ENCODE data around the gene FGD6.
"Not testable (repeated sequence)": the region's sequence is repeated elsewhere in the genome, so short reads cannot be mapped to it uniquely, and the experiment has no call there.

The FGD6 gene

DNA sequence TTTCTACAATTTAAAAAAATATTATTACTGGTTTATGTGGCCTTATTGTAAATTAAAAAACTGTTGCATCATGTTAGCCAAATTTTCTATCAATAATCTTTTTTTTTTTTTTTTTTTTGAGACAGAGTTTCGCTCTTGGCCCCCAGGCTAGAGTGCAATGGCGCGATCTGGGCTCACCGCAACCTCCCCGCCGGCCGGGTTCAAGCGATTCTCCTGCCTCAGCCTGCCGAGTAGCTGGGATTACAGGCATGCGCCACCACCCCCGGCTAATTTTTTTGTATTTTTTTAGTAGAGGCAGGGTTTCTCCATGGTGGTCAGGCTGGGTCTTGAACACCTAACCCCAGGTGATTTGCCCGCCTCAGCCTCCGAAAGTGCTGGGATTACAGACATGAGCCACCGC lies 16.9 kb upstream of the FGD6 start:
- Histone ChIP-seq H3K36me3 (ENCODE audit: control insufficient read depth, insufficient read depth, low read length) (peaks cover 30% of the 10 kb centered on the region), H3K9me3 (ENCODE audit: control insufficient read depth, insufficient read depth, low read depth, low read length) (peaks cover 19% of the 10 kb centered on the region)

GRCh38 chr12:95231190-95231589 lies 13.9 kb upstream of the FGD6 start:
- peaks cover 25% of the 10 kb centered on the region for H3K36me3 ChIP-seq (ENCODE audit: control insufficient read depth, insufficient read depth, low read length)
- no peak overlapping the region for H3K4me3 ChIP-seq (ENCODE audit: low read depth, low read length)
- H3K9ac ChIP-seq (ENCODE audit: low read length) = no peak overlapping the region
- no peak overlapping the region for H3K27ac ChIP-seq (ENCODE audit: low read depth, low read length)
- peaks cover 3% of the 10 kb centered on the region; the same call in 1 of the 2 replicates for H3K4me1 ChIP-seq (ENCODE audit: control insufficient read depth, insufficient read depth, low read length)
- no peaks in the 10 kb centered on the region for H3K27me3 ChIP-seq (ENCODE audit: control insufficient read depth, insufficient read depth, low read length)
- peaks cover 12% of the 10 kb centered on the region for H3K9me3 ChIP-seq (ENCODE audit: control insufficient read depth, insufficient read depth, low read depth, low read length)

More for the DNA sequence above, 16.9 kb upstream of the FGD6 start:
- not testable (repeated sequence) for H3K4me3 ChIP-seq (ENCODE audit: low read depth, low read length); H3K27me3 ChIP-seq (ENCODE audit: control insufficient read depth, insufficient read depth, low read length); H3K9ac ChIP-seq (ENCODE audit: low read length); H3K4me1 ChIP-seq (ENCODE audit: control insufficient read depth, insufficient read depth, low read length); H3K27ac ChIP-seq (ENCODE audit: low read depth, low read length)

- peaks cover 11% of the 10 kb centered on the region; the same call in 1 of the 2 replicates for H3K9me3 ChIP-seq (ENCODE audit: control insufficient read depth, insufficient read depth, low read depth, low read length)
- peaks cover 25% of the 10 kb centered on the region for H3K36me3 ChIP-seq (ENCODE audit: control insufficient read depth, insufficient read depth, low read length)
- H3K9ac ChIP-seq (ENCODE audit: low read length) = no peak overlapping the region
- no peak overlapping the region for H3K27ac ChIP-seq (ENCODE audit: low read depth, low read length)
- H3K27me3 ChIP-seq (ENCODE audit: control insufficient read depth, insufficient read depth, low read length) = no peaks in the 10 kb centered on the region
- H3K4me3 ChIP-seq (ENCODE audit: low read depth, low read length) = no peak overlapping the region
- H3K4me1 ChIP-seq (ENCODE audit: control insufficient read depth, insufficient read depth, low read length) = peaks cover 3% of the 10 kb centered on the region; the same call in 1 of the 2 replicates
These were observed 13.0 kb upstream of the FGD6 start for GRCh38 chr12:95230313-95230712.

DNA sequence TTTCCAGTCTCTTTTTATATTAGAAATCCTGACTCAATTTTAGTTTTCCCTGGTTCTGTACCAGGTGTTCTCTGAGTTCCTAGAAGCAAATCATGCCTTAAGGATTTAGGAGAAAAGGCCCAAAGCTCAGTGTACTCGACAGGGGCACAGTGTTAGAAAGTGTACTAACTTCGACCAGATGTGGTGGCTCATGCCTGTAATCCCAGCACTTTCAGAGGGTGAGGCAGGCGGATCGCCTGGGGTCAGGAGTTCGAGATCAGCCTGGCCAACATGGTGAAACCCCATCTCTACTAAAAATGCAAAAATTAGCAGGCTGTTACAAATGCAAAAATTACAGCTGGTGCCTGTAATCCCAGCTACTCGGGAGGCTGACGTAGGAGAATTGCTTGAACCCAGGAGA lies 12.4 kb upstream of the FGD6 start:
- H3K9me3 ChIP-seq (ENCODE audit: control insufficient read depth, insufficient read depth, low read depth, low read length) = peaks cover 11% of the 10 kb centered on the region; the same call in 1 of the 2 replicates
- no peak overlapping the region for H3K4me3 ChIP-seq (ENCODE audit: low read depth, low read length)
- H3K27ac ChIP-seq (ENCODE audit: low read depth, low read length) = no peak overlapping the region
- H3K9ac ChIP-seq (ENCODE audit: low read length) = no peak overlapping the region
- no peaks in the 10 kb centered on the region for H3K27me3 ChIP-seq (ENCODE audit: control insufficient read depth, insufficient read depth, low read length)
- peaks cover 3% of the 10 kb centered on the region; the same call in 1 of the 2 replicates for H3K4me1 ChIP-seq (ENCODE audit: control insufficient read depth, insufficient read depth, low read length)
- peaks cover 29% of the 10 kb centered on the region for H3K36me3 ChIP-seq (ENCODE audit: control insufficient read depth, insufficient read depth, low read length)

DNA sequence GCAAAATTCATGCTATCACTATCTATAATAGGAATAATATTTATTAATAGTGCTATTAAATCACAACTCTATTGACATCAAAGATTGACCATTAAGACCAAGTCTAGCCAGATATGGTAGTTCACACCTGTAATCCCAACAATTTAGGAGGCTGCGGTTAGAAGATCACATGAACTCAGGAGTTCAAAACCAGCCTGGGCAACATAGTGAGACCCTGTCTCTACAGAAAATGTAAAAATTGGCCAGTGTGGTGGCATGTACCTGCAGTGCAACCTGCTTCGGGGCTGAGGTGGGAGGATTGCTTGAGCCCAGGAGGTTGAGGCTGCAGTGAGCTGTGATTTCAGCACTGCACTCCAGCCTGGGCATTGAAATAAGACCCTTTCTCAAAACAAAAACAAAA lies 11.3 kb upstream of the FGD6 start:
- H3K4me3 ChIP-seq (ENCODE audit: low read depth, low read length) = no peak overlapping the region

GRCh38 chr12:95227818-95228356 lies 10.6 kb upstream of the FGD6 start:
- no peaks in the 10 kb centered on the region for H3K27me3 ChIP-seq (ENCODE audit: control insufficient read depth, insufficient read depth, low read length)
- peaks cover 21% of the 10 kb centered on the region for H3K36me3 ChIP-seq (ENCODE audit: control insufficient read depth, insufficient read depth, low read length)
- H3K9ac ChIP-seq (ENCODE audit: low read length) = no peak overlapping the region
- peaks cover 3% of the 10 kb centered on the region; the same call in 1 of the 2 replicates for H3K9me3 ChIP-seq (ENCODE audit: control insufficient read depth, insufficient read depth, low read depth, low read length)
- H3K4me1 ChIP-seq (ENCODE audit: control insufficient read depth, insufficient read depth, low read length) = peaks cover 6% of the 10 kb centered on the region; the same call in 1 of the 2 replicates
- H3K4me3 ChIP-seq (ENCODE audit: low read depth, low read length) = no peak overlapping the region
- no peak overlapping the region for H3K27ac ChIP-seq (ENCODE audit: low read depth, low read length)

More for the DNA sequence above, 11.3 kb upstream of the FGD6 start:
- H3K4me1 ChIP-seq (ENCODE audit: control insufficient read depth, insufficient read depth, low read length) = peaks cover 6% of the 10 kb centered on the region; the same call in 1 of the 2 replicates
- no peak overlapping the region for H3K27ac ChIP-seq (ENCODE audit: low read depth, low read length)
- H3K9me3 ChIP-seq (ENCODE audit: control insufficient read depth, insufficient read depth, low read depth, low read length) = peaks cover 8% of the 10 kb centered on the region; the same call in 1 of the 2 replicates
- no peaks in the 10 kb centered on the region for H3K27me3 ChIP-seq (ENCODE audit: control insufficient read depth, insufficient read depth, low read length)
- H3K36me3 ChIP-seq (ENCODE audit: control insufficient read depth, insufficient read depth, low read length) = peaks cover 26% of the 10 kb centered on the region
- H3K9ac ChIP-seq (ENCODE audit: low read length) = no peak overlapping the region

DNA sequence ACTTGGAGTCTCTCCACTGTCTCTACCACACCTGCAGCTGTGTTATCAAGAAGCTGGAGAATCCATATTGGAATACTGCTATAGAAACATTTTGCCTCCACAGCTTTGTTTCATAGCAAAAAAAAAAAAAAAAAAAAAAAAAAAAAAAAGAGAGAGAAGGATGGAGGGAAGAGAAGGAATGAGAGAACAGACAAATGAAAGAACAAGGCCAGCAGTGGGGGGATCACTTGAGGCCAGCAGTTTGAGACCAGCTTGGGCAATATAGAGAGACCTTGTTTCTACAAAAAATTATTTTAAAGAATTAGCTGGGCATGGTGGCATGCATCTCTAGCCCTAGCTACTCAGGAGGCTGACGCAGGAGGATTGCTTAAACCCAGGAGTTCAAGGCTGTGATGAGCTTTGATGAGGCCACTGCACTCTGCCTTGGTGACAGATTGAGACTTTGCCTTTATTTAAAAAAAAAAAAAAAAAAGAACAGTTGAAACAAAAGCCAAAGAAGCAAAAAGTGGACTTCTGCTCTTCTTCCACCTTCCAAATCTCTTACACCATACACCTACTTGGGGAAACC lies 8.5 kb upstream of the FGD6 start:
- H3K4me1 ChIP-seq (ENCODE audit: control insufficient read depth, insufficient read depth, low read length) = peaks cover 10% of the 10 kb centered on the region

GRCh38 chr12:95224202-95225170 lies 7.2 kb upstream of the FGD6 start:
- Histone ChIP-seq H3K27ac (ENCODE audit: low read depth, low read length) (no peak overlapping the region), H3K4me3 (ENCODE audit: low read depth, low read length) (no peak overlapping the region), H3K27me3 (ENCODE audit: control insufficient read depth, insufficient read depth, low read length) (no peaks in the 10 kb centered on the region), H3K36me3 (ENCODE audit: control insufficient read depth, insufficient read depth, low read length) (peaks cover 11% of the 10 kb centered on the region), H3K9ac (ENCODE audit: low read length) (no peak overlapping the region), H3K4me1 (ENCODE audit: control insufficient read depth, insufficient read depth, low read length) (peaks cover 8% of the 10 kb centered on the region), H3K9me3 (ENCODE audit: control insufficient read depth, insufficient read depth, low read depth, low read length) (no peaks in the 10 kb centered on the region)

More for the DNA sequence above, 8.5 kb upstream of the FGD6 start:
- H3K4me3 ChIP-seq (ENCODE audit: low read depth, low read length) = no peak overlapping the region
- H3K27me3 ChIP-seq (ENCODE audit: control insufficient read depth, insufficient read depth, low read length) = no peaks in the 10 kb centered on the region
- H3K9me3 ChIP-seq (ENCODE audit: control insufficient read depth, insufficient read depth, low read depth, low read length) = no peaks in the 10 kb centered on the region
- H3K9ac ChIP-seq (ENCODE audit: low read length) = no peak overlapping the region
- H3K27ac ChIP-seq (ENCODE audit: low read depth, low read length) = no peak overlapping the region
- peaks cover 11% of the 10 kb centered on the region for H3K36me3 ChIP-seq (ENCODE audit: control insufficient read depth, insufficient read depth, low read length)

DNA sequence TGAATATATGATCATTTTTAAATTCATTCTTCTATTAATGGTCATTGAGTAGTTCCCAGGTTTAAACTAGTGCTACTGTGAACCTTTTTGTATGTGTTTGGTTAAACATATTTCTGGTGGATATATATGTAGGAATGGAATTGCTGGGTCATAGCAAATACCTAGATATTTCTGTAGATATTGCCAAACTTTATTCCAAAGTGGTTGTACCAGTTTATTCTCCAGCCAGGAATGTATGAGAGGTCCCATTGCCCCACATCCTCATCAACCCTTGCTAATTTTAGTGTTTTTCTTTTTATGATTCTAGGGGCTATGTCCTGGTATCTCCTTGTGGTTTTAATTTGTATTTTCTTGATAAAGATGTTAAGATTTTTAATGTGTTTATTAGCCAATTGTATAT lies 3.5 kb upstream of the FGD6 start:
- no peaks in the 10 kb centered on the region for H3K27me3 ChIP-seq (ENCODE audit: control insufficient read depth, insufficient read depth, low read length)
- no peak overlapping the region for H3K9ac ChIP-seq (ENCODE audit: low read length)
- no peak overlapping the region for H3K27ac ChIP-seq (ENCODE audit: low read depth, low read length)
- peaks cover 11% of the 10 kb centered on the region for H3K36me3 ChIP-seq (ENCODE audit: control insufficient read depth, insufficient read depth, low read length)
- H3K9me3 ChIP-seq (ENCODE audit: control insufficient read depth, insufficient read depth, low read depth, low read length) = no peaks in the 10 kb centered on the region
- H3K4me1 ChIP-seq (ENCODE audit: control insufficient read depth, insufficient read depth, low read length) = peaks cover 10% of the 10 kb centered on the region; the same call in 1 of the 2 replicates
- H3K4me3 ChIP-seq (ENCODE audit: low read depth, low read length) = no peak overlapping the region

- Histone ChIP-seq H3K4me1 (ENCODE audit: control insufficient read depth, insufficient read depth, low read length) (peaks cover 12% of the 10 kb centered on the region), H3K27me3 (ENCODE audit: control insufficient read depth, insufficient read depth, low read length) (no peaks in the 10 kb centered on the region), H3K9me3 (ENCODE audit: control insufficient read depth, insufficient read depth, low read depth, low read length) (no peaks in the 10 kb centered on the region), H3K36me3 (ENCODE audit: control insufficient read depth, insufficient read depth, low read length) (peaks cover 10% of the 10 kb centered on the region), H3K9ac (ENCODE audit: low read length) (no peak overlapping the region), H3K4me3 (ENCODE audit: low read depth, low read length) (no peak overlapping the region), H3K27ac (ENCODE audit: low read depth, low read length) (no peak overlapping the region)
These were observed 2.9 kb upstream of the FGD6 start for GRCh38 chr12:95220190-95220589.

All from HUES6 (cell line).